ENCODE results near the gene ECT2L.

ECT2L gene

DNA sequence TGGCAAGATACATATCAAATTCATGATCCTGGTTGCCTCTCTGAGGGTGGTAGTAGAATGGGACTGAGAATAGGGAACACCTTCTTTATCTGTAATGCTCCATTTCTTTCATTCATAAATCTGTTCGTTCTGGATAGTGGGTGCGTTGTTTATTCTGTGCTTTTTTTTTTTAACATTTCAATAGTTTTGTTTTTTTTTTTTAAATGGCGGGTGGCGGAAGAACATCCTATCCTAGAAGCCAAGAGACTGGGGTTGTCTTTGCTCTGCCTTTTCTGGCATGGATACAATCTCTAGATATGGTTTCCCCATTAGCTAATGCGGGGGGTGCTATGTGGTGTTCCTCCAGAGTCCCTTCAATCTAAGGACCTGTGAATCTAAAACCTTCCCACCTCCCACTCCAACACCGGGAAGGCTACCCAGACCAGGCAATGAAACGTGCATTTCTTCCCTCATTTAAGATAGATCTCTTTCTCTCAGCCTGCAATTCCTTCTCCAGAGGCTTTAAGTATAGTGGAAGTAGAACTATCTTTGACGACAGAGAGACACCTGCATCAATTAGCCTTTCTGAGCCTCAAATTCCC, 23.2 kb upstream of the ECT2L start:
- TF ChIP-seq, protein P1, sequence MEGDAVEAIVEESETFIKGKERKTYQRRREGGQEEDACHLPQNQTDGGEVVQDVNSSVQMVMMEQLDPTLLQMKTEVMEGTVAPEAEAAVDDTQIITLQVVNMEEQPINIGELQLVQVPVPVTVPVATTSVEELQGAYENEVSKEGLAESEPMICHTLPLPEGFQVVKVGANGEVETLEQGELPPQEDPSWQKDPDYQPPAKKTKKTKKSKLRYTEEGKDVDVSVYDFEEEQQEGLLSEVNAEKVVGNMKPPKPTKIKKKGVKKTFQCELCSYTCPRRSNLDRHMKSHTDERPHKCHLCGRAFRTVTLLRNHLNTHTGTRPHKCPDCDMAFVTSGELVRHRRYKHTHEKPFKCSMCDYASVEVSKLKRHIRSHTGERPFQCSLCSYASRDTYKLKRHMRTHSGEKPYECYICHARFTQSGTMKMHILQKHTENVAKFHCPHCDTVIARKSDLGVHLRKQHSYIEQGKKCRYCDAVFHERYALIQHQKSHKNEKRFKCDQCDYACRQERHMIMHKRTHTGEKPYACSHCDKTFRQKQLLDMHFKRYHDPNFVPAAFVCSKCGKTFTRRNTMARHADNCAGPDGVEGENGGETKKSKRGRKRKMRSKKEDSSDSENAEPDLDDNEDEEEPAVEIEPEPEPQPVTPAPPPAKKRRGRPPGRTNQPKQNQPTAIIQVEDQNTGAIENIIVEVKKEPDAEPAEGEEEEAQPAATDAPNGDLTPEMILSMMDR (IDR thresholded peaks at IDR 0.05; ENCODE audit: extremely low read depth, insufficient read depth, missing control alignments) = no peak
- DNase-seq (ENCODE audit: low spot score) = no peak
- in situ Hi-C loops (cut with MboI; ENCODE audit: low pct_unique_long_range_greater_than_20kb, low sequenced_read_pairs, unreplicated experiment) = loop anchor here (25.0 kb wide), 1 partner anchor 360 kb away; the partner anchor contains the start of gene HEBP2

DNA sequence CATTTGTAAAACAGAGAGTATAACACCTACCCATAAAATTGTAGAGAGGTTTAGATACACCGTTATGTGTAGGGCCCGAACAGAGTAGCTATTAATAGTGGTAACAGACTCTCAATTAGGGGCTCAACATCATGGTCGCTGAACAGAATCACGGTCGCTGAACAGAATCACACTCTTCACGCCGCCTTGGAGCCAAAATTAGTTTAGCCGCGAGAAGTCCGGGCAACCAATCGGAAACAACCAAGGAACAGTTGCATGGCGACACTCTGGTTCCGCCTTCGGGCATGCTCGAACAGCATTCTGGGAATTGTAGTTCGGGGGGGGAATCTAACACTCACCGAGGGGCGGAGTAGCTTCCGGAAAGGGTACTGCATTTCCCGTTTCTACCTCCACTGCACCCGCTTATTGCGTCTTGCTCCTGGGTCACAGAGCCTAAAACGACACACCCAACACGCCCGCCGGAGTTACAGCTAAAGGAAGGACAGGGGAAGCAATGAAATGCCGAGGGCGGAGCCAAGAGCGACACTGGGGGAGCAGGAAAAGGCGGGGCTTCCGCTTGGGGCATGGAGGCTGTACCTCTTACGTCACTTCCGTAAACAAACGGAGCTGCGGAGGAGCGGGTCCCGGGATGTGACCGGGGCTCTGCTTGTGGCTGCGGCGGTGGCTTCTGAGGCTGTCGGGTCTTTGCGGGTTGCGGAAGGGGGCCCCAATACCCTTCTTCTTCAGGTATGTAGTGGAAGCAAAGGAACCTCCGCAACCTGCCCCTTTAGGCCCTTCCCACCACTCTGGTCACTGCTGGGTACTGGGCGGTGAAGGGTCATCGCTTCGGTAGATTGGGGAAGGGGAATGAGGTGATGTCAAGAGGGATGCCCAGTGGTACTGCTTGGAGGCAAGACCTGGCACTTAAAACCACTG, 22.5 kb upstream of the ECT2L start, which contains the start of gene CCDC28A:
Gene CCDC28A (plus strand): TSS at position 593 of the 915 bp plus-strand sequence. CDS start 2,352 bp downstream, outside the sequence.
- TF ChIP-seq, protein P1 (IDR thresholded peaks at IDR 0.05; ENCODE audit: extremely low read depth, insufficient read depth, missing control alignments) = no peak
- peak; percentile 86 for DNase-seq (ENCODE audit: low spot score)
- in situ Hi-C loops (cut with MboI; ENCODE audit: low pct_unique_long_range_greater_than_20kb, low sequenced_read_pairs, unreplicated experiment) = loop anchor here (25.0 kb wide), 1 partner anchor 361 kb away; the partner anchor contains the start of gene HEBP2

DNA sequence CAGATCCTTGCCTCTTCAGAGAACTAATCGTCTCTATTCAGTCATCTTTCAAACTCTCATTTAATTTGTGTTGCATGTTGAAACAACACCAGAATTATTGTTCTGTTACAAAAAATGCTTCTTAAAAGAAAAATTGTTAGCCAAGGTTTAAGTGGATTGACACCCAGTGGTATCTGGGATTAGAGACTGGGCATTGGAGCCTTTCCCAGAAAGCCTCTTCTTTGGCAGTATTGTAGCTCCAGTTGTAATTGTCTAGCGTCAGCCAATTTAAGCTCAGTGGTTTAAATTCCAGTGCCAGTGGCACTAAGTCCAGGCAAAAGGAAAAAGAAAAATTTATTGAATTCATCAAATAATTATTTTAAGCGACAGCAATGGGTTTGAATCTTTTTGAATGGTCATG, 21.5 kb upstream of the ECT2L start:
- TF ChIP-seq, protein P1 (IDR thresholded peaks at IDR 0.05; ENCODE audit: extremely low read depth, insufficient read depth, missing control alignments) = no peak

DNA sequence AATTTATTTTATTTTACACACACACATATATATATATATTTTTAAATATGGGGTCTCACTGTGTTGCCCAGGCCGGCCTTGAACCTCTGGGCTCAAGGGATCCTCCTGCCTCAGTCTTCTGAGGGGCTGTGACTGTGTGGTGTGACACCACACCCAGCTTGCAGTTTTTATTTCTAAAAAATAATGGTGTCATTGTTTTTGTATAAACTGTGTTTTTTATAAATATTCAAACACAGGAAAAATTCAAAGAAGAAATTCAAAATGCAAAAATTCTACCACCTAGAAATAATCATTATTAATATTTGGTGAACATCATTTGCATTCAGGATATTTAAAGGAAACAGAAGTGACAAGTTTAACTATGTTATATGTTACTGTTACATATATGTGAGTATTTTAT, 19.2 kb upstream of the ECT2L start:
- in situ Hi-C loops (cut with MboI; ENCODE audit: low pct_unique_long_range_greater_than_20kb, low sequenced_read_pairs, unreplicated experiment) = no loop called here
- DNase-seq (ENCODE audit: low spot score) = no peak
- TF ChIP-seq, protein P1 (IDR thresholded peaks at IDR 0.05; ENCODE audit: extremely low read depth, insufficient read depth, missing control alignments) = no peak

More for the DNA sequence above, 21.5 kb upstream of the ECT2L start:
- no peak for DNase-seq (ENCODE audit: low spot score)
- in situ Hi-C loops (cut with MboI; ENCODE audit: low pct_unique_long_range_greater_than_20kb, low sequenced_read_pairs, unreplicated experiment) = loop anchor here (25.0 kb wide), 1 partner anchor 362 kb away; the partner anchor contains the start of gene HEBP2

DNA sequence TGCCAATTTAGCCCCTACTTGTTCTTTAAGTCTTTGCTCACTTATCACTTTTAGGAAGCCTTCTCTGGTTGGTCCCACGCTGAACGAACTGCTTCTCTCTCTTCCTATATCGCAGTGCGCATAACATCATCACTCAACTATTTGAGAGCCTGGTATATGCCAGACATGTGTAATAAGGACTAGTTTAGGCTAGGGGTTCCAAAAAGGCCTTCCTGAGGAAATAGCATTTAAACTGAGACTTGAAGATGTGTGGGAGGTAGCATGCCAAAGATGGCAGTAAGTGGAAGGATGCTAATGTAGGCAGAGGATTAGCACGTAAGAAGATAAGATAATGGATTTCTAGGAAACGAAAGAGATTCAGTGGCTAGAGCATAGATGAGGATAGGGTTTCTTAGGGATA, 17.6 kb upstream of the ECT2L start:
- TF ChIP-seq, protein P1 (IDR thresholded peaks at IDR 0.05; ENCODE audit: extremely low read depth, insufficient read depth, missing control alignments) = no peak
- in situ Hi-C loops (cut with MboI; ENCODE audit: low pct_unique_long_range_greater_than_20kb, low sequenced_read_pairs, unreplicated experiment) = no loop called here
- DNase-seq (ENCODE audit: low spot score) = no peak

DNA sequence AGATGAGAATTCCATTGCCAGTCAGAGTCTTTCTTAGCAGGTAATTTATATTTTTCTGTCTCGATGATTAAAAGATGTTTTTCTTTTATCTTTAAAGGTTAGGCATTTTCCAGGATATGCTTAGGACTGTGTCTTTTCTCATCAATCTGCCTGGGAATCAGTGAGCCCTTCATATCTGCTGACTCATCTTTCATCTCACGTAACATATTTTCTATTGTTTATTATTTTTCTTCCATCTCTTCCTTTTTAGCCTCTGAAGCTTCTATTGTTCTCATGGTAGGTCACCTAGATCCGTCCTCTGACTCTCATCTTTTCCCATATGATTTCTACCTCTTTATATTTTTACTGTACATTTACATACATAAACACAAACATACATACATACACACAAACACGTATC, 13.6 kb upstream of the ECT2L start:
- in situ Hi-C loops (cut with MboI; ENCODE audit: low pct_unique_long_range_greater_than_20kb, low sequenced_read_pairs, unreplicated experiment) = no loop called here
- TF ChIP-seq, protein P1 (IDR thresholded peaks at IDR 0.05; ENCODE audit: extremely low read depth, insufficient read depth, missing control alignments) = no peak
- DNase-seq (ENCODE audit: low spot score) = no peak
